ENCODE results near the gene HEATR9.

The HEATR9 gene

GRCh38 chr17:35907691-35908090 lies 39.0 kb upstream of the HEATR9 start:
- Histone ChIP-seq H3K4me2 (ENCODE audit: low read length) (no peak overlapping the region), H3K27me3 (ENCODE audit: low read depth, low read length) (no peaks in the 10 kb centered on the region), H3K9ac (ENCODE audit: low read length) (no peak overlapping the region), H3K4me3 (ENCODE audit: low read length) (no peak overlapping the region), H3K9me3 (ENCODE audit: insufficient read depth, low read length) (no peaks in the 10 kb centered on the region), H3K27ac (ENCODE audit: low read length) (no peak overlapping the region), H3K36me3 (replicated peaks; ENCODE audit: low read depth, low read length) (no peaks in the 10 kb centered on the region), H4K20me1 (ENCODE audit: insufficient read depth, low read length) (no peaks in the 10 kb centered on the region), H3K79me2 (ENCODE audit: low read length) (no peaks in the 10 kb centered on the region), H3K4me1 (ENCODE audit: low read length) (no peaks in the 10 kb centered on the region), H2AFZ (ENCODE audit: low read depth, low read length) (no peak overlapping the region)
- no peak for TF ChIP-seq EZH2phosphoT487 (IDR thresholded peaks at IDR 0.05; ENCODE audit: low read depth)
- no peak for TF ChIP-seq CTCF (IDR thresholded peaks at IDR 0.05; ENCODE audit: low read depth, low read length)

GRCh38 chr17:35906926-35907637 lies 38.4 kb upstream of the HEATR9 start:
- no peaks in the 10 kb centered on the region for H3K4me1 ChIP-seq (ENCODE audit: low read length)
- TF ChIP-seq CTCF (IDR thresholded peaks at IDR 0.05; ENCODE audit: low read depth, low read length) (no peak), EZH2phosphoT487 (IDR thresholded peaks at IDR 0.05; ENCODE audit: low read depth) (no peak)
- H3K9ac ChIP-seq (ENCODE audit: low read length) = no peak overlapping the region
- no peaks in the 10 kb centered on the region for H3K27me3 ChIP-seq (ENCODE audit: low read depth, low read length)
- H4K20me1 ChIP-seq (ENCODE audit: insufficient read depth, low read length) = no peaks in the 10 kb centered on the region
- no peak overlapping the region for H2AFZ ChIP-seq (ENCODE audit: low read depth, low read length)
- H3K9me3 ChIP-seq (ENCODE audit: insufficient read depth, low read length) = no peaks in the 10 kb centered on the region
- H3K4me3 ChIP-seq (ENCODE audit: low read length) = no peak overlapping the region
- H3K79me2 ChIP-seq (ENCODE audit: low read length) = no peaks in the 10 kb centered on the region
- H3K4me2 ChIP-seq (ENCODE audit: low read length) = no peak overlapping the region
- H3K27ac ChIP-seq (ENCODE audit: low read length) = no peak overlapping the region
- H3K36me3 ChIP-seq (replicated peaks; ENCODE audit: low read depth, low read length) = no peaks in the 10 kb centered on the region

GRCh38 chr17:35906191-35906925 lies 37.7 kb upstream of the HEATR9 start:
- no peak for TF ChIP-seq CTCF (IDR thresholded peaks at IDR 0.05; ENCODE audit: low read depth, low read length)
- no peak for TF ChIP-seq EZH2phosphoT487 (IDR thresholded peaks at IDR 0.05; ENCODE audit: low read depth)
- Histone ChIP-seq H3K27ac (ENCODE audit: low read length) (no peak overlapping the region), H3K36me3 (replicated peaks; ENCODE audit: low read depth, low read length) (no peaks in the 10 kb centered on the region), H3K27me3 (ENCODE audit: low read depth, low read length) (no peaks in the 10 kb centered on the region), H3K9me3 (ENCODE audit: insufficient read depth, low read length) (no peaks in the 10 kb centered on the region), H3K9ac (ENCODE audit: low read length) (no peak overlapping the region), H3K4me1 (ENCODE audit: low read length) (no peaks in the 10 kb centered on the region), H2AFZ (ENCODE audit: low read depth, low read length) (no peak overlapping the region), H4K20me1 (ENCODE audit: insufficient read depth, low read length) (no peaks in the 10 kb centered on the region), H3K4me2 (ENCODE audit: low read length) (no peak overlapping the region), H3K79me2 (ENCODE audit: low read length) (no peaks in the 10 kb centered on the region), H3K4me3 (ENCODE audit: low read length) (no peak overlapping the region)

- Histone ChIP-seq H4K20me1 (ENCODE audit: insufficient read depth, low read length) (no peaks in the 10 kb centered on the region), H3K27me3 (ENCODE audit: low read depth, low read length) (no peaks in the 10 kb centered on the region)
Measured at GRCh38 chr17:35903451-35903850, 34.8 kb upstream of the HEATR9 start.

More at GRCh38 chr17:35903451-35903850, 34.8 kb upstream of the HEATR9 start:
- no peak overlapping the region for H2AFZ ChIP-seq (ENCODE audit: low read depth, low read length)
- no peak overlapping the region for H3K4me3 ChIP-seq (ENCODE audit: low read length)
- no peak overlapping the region for H3K9ac ChIP-seq (ENCODE audit: low read length)
- no peak overlapping the region for H3K27ac ChIP-seq (ENCODE audit: low read length)
- H3K36me3 ChIP-seq (replicated peaks; ENCODE audit: low read depth, low read length) = no peaks in the 10 kb centered on the region
- no peaks in the 10 kb centered on the region for H3K79me2 ChIP-seq (ENCODE audit: low read length)
- H3K9me3 ChIP-seq (ENCODE audit: insufficient read depth, low read length) = no peaks in the 10 kb centered on the region
- TF ChIP-seq EZH2phosphoT487 (IDR thresholded peaks at IDR 0.05; ENCODE audit: low read depth) (no peak), CTCF (IDR thresholded peaks at IDR 0.05; ENCODE audit: low read depth, low read length) (no peak)
- H3K4me2 ChIP-seq (ENCODE audit: low read length) = no peak overlapping the region
- H3K4me1 ChIP-seq (ENCODE audit: low read length) = peaks cover 6% of the 10 kb centered on the region; the same call in 1 of the 2 replicates
